ENCODE measurements around the gene NPR2.

NPR2 gene

GRCh38 chr9:35842020-35842745 is 50.8 kb downstream of the NPR2 start:
- Histone ChIP-seq H3K27me3 (ENCODE audit: control insufficient read depth, insufficient read depth, low read length, poor library complexity, severe bottlenecking) (peaks cover 24% of the 10 kb centered on the region), H3K27ac (ENCODE audit: insufficient read depth, low read depth, low read length, poor library complexity, severe bottlenecking) (no peak overlapping the region), H3K4me3 (ENCODE audit: insufficient read depth, low read depth, low read length) (no peak overlapping the region), H3K9me3 (ENCODE audit: control insufficient read depth, low read length) (no peaks in the 10 kb centered on the region), H3K4me1 (ENCODE audit: control insufficient read depth, insufficient read depth, low read length) (no peaks in the 10 kb centered on the region), H3K36me3 (ENCODE audit: control insufficient read depth, insufficient read depth, low read length) (peaks cover 7% of the 10 kb centered on the region)
- WGBS, 2 experiments = 95 to 96% methylated on average over 17 of the region's 17 CpGs

- H3K27ac ChIP-seq (ENCODE audit: insufficient read depth, low read depth, low read length, poor library complexity, severe bottlenecking) = no peak overlapping the region
- H3K4me3 ChIP-seq (ENCODE audit: insufficient read depth, low read depth, low read length) = no peak overlapping the region
- peaks cover 27% of the 10 kb centered on the region for H3K27me3 ChIP-seq (ENCODE audit: control insufficient read depth, insufficient read depth, low read length, poor library complexity, severe bottlenecking)
- peaks cover 8% of the 10 kb centered on the region for H3K36me3 ChIP-seq (ENCODE audit: control insufficient read depth, insufficient read depth, low read length)
- H3K9me3 ChIP-seq (ENCODE audit: control insufficient read depth, low read length) = no peaks in the 10 kb centered on the region
- WGBS, 2 experiments = 91 to 94% methylated on average over 3 of the region's 3 CpGs
- H3K4me1 ChIP-seq (ENCODE audit: control insufficient read depth, insufficient read depth, low read length) = no peaks in the 10 kb centered on the region
Observed at GRCh38 chr9:35842795-35843194, 51.4 kb downstream of the NPR2 start.

- Histone ChIP-seq H3K27ac (ENCODE audit: insufficient read depth, low read depth, low read length, poor library complexity, severe bottlenecking) (no peak overlapping the region), H3K4me1 (ENCODE audit: control insufficient read depth, insufficient read depth, low read length) (no peaks in the 10 kb centered on the region), H3K27me3 (ENCODE audit: control insufficient read depth, insufficient read depth, low read length, poor library complexity, severe bottlenecking) (peaks cover 27% of the 10 kb centered on the region), H3K36me3 (ENCODE audit: control insufficient read depth, insufficient read depth, low read length) (peaks cover 8% of the 10 kb centered on the region), H3K4me3 (ENCODE audit: insufficient read depth, low read depth, low read length) (no peak overlapping the region), H3K9me3 (ENCODE audit: control insufficient read depth, low read length) (no peaks in the 10 kb centered on the region)
- 58 to 68% methylated on average over 7 of the region's 7 CpGs for WGBS, 2 experiments
Observed at GRCh38 chr9:35844628-35845270, 53.4 kb downstream of the NPR2 start.

GRCh38 chr9:35845824-35846771 is 54.7 kb downstream of the NPR2 start:
- Histone ChIP-seq H3K9me3 (ENCODE audit: control insufficient read depth, low read length) (no peaks in the 10 kb centered on the region), H3K36me3 (ENCODE audit: control insufficient read depth, insufficient read depth, low read length) (peaks cover 8% of the 10 kb centered on the region), H3K4me3 (ENCODE audit: insufficient read depth, low read depth, low read length) (peak overlapping the region; percentile 7), H3K27ac (ENCODE audit: insufficient read depth, low read depth, low read length, poor library complexity, severe bottlenecking) (no peak overlapping the region), H3K27me3 (ENCODE audit: control insufficient read depth, insufficient read depth, low read length, poor library complexity, severe bottlenecking) (peaks cover 27% of the 10 kb centered on the region), H3K4me1 (ENCODE audit: control insufficient read depth, insufficient read depth, low read length) (no peaks in the 10 kb centered on the region)
- 35 to 38% methylated on average over 52 to 53 of the region's 53 CpGs for WGBS, 2 experiments

- H3K9me3 ChIP-seq (ENCODE audit: control insufficient read depth, low read length) = no peaks in the 10 kb centered on the region
- H3K36me3 ChIP-seq (ENCODE audit: control insufficient read depth, insufficient read depth, low read length) = peaks cover 8% of the 10 kb centered on the region
- no peak overlapping the region for H3K27ac ChIP-seq (ENCODE audit: insufficient read depth, low read depth, low read length, poor library complexity, severe bottlenecking)
- no peak overlapping the region for H3K4me3 ChIP-seq (ENCODE audit: insufficient read depth, low read depth, low read length)
- WGBS, 2 experiments = 93 to 98% methylated on average over 4 of the region's 4 CpGs
- no peaks in the 10 kb centered on the region for H3K4me1 ChIP-seq (ENCODE audit: control insufficient read depth, insufficient read depth, low read length)
- peaks cover 27% of the 10 kb centered on the region for H3K27me3 ChIP-seq (ENCODE audit: control insufficient read depth, insufficient read depth, low read length, poor library complexity, severe bottlenecking)
Observed at GRCh38 chr9:35847792-35848572, 56.6 kb downstream of the NPR2 start.

- H3K9me3 ChIP-seq (ENCODE audit: control insufficient read depth, low read length) = no peaks in the 10 kb centered on the region
- peaks cover 1% of the 10 kb centered on the region for H3K27me3 ChIP-seq (ENCODE audit: control insufficient read depth, insufficient read depth, low read length, poor library complexity, severe bottlenecking)
- 94 to 99% methylated on average over 2 of the region's 2 CpGs for WGBS, 2 experiments
- H3K4me3 ChIP-seq (ENCODE audit: insufficient read depth, low read depth, low read length) = no peak overlapping the region
- H3K36me3 ChIP-seq (ENCODE audit: control insufficient read depth, insufficient read depth, low read length) = no peaks in the 10 kb centered on the region
- no peak overlapping the region for H3K27ac ChIP-seq (ENCODE audit: insufficient read depth, low read depth, low read length, poor library complexity, severe bottlenecking)
- no peaks in the 10 kb centered on the region for H3K4me1 ChIP-seq (ENCODE audit: control insufficient read depth, insufficient read depth, low read length)
Observed at GRCh38 chr9:35852267-35852815, 61.0 kb downstream of the NPR2 start.

- 94% methylated on average over 25 of the region's 25 CpGs for WGBS, 2 experiments
- Histone ChIP-seq H3K9me3 (ENCODE audit: control insufficient read depth, low read length) (no peaks in the 10 kb centered on the region), H3K27ac (ENCODE audit: insufficient read depth, low read depth, low read length, poor library complexity, severe bottlenecking) (no peak overlapping the region), H3K27me3 (ENCODE audit: control insufficient read depth, insufficient read depth, low read length, poor library complexity, severe bottlenecking) (no peaks in the 10 kb centered on the region), H3K4me1 (ENCODE audit: control insufficient read depth, insufficient read depth, low read length) (no peaks in the 10 kb centered on the region), H3K4me3 (ENCODE audit: insufficient read depth, low read depth, low read length) (no peak overlapping the region), H3K36me3 (ENCODE audit: control insufficient read depth, insufficient read depth, low read length) (no peaks in the 10 kb centered on the region)
Observed at GRCh38 chr9:35852876-35853865, 61.8 kb downstream of the NPR2 start.

GRCh38 chr9:35854091-35854762 is 62.8 kb downstream of the NPR2 start:
- no peaks in the 10 kb centered on the region for H3K9me3 ChIP-seq (ENCODE audit: control insufficient read depth, low read length)
- no peaks in the 10 kb centered on the region for H3K4me1 ChIP-seq (ENCODE audit: control insufficient read depth, insufficient read depth, low read length)
- H3K36me3 ChIP-seq (ENCODE audit: control insufficient read depth, insufficient read depth, low read length) = no peaks in the 10 kb centered on the region
- WGBS, 2 experiments = 82 to 92% methylated on average over 6 to 7 of the region's 7 CpGs
- no peaks in the 10 kb centered on the region for H3K27me3 ChIP-seq (ENCODE audit: control insufficient read depth, insufficient read depth, low read length, poor library complexity, severe bottlenecking)
- H3K4me3 ChIP-seq (ENCODE audit: insufficient read depth, low read depth, low read length) = no peak overlapping the region
- H3K27ac ChIP-seq (ENCODE audit: insufficient read depth, low read depth, low read length, poor library complexity, severe bottlenecking) = no peak overlapping the region

Measured in ectodermal cell (in vitro differentiated cells).